ENCODE results near the gene WDFY2.

DNA sequence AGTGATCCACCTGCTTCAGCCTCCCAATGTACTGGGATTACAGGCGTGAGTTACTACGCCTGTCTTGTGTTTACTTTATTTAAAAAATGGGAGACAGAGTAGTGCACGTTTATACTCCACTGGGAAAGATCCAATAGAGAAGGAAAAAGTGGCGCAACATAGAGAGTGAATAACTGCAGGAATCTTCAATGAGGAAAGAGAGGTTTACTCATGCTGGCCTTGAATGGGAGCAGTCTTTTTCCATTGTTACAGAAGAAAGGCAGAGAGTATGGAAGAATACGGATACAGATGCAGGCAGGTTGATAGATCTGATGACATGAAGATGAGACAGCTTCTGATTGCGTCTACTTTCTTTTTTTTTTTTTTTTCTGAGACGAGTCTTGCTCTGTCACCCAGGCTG lies 4.6 kb upstream of the WDFY2 start:
- TF ChIP-seq CTCF (IDR thresholded peaks at IDR 0.05; ENCODE audit: insufficient read depth, low read length, poor library complexity, severe bottlenecking) (no peak), EZH2phosphoT487 (conservative IDR thresholded peaks at IDR 0.05; ENCODE audit: low read length) (no peak)
